DOHH2 (cell line): ENCODE data around the gene PAIP1.

Source experiments
- H3F3A ChIP-seq: fragments of 200-600 bp; sonication (generic), shearing (Covaris generic); 2 replicates; pipeline ENCODE4 v1.6.0; 2016; ENCODE audit warnings: antibody characterized with exemption, mild to moderate bottlenecking; ENCODE audit not compliant: control insufficient read depth, insufficient read depth
- H3K27ac ChIP-seq: fragments of 200-600 bp; sonication (generic); 2 replicates; pipeline ENCODE4 v1.5.1; 2014; ENCODE audit warnings: low read depth, mild to moderate bottlenecking, low read length, moderate library complexity
- H3K27me3 ChIP-seq: fragments of 200-600 bp; sonication (generic); 2 replicates; pipeline ENCODE4 v1.6.1; 2014; ENCODE audit warnings: mild to moderate bottlenecking, low read length, mixed read lengths; ENCODE audit not compliant: control insufficient read depth
- H3K36me3 ChIP-seq: fragments of 200-600 bp; sonication (generic); 2 replicates; pipeline ENCODE4 v1.6.1; 2014; ENCODE audit warnings: mild to moderate bottlenecking, low read length, moderate library complexity, mixed read lengths; ENCODE audit not compliant: control insufficient read depth
- H3K4me1 ChIP-seq: fragments of 200-600 bp; sonication (generic); 2 replicates; pipeline ENCODE4 v1.6.1; 2014; ENCODE audit warnings: mild to moderate bottlenecking, low read length, mixed read lengths; ENCODE audit not compliant: control insufficient read depth
- H3K4me2 ChIP-seq: fragments of 200-600 bp; sonication (generic); 2 replicates; pipeline ENCODE4 v1.6.0; 2014; ENCODE audit warnings: mild to moderate bottlenecking, low read length, moderate library complexity
- H3K4me3 ChIP-seq: fragments of 200-600 bp; sonication (generic); 2 replicates; pipeline ENCODE4 v1.5.1; 2014; ENCODE audit warnings: mild to moderate bottlenecking, low read length, mixed read lengths
- H3K79me2 ChIP-seq: fragments of 200-600 bp; sonication (generic); 2 replicates; pipeline ENCODE4 v1.6.1; 2014; ENCODE audit warnings: mild to moderate bottlenecking, low read length, mixed read lengths; ENCODE audit not compliant: control insufficient read depth
- H3K9me2 ChIP-seq: fragments of 200-600 bp; sonication (generic); replicated peaks from 2 replicates; pipeline ENCODE4 v1.6.1; 2014; ENCODE audit warnings: mild to moderate bottlenecking, low read length, mixed read lengths; ENCODE audit not compliant: control insufficient read depth
- H3K9me3 ChIP-seq: fragments of 200-600 bp; sonication (generic); 2 replicates; pipeline ENCODE4 v1.6.1; 2014; ENCODE audit warnings: antibody characterized with exemption, low read length, mixed read lengths; ENCODE audit not compliant: control insufficient read depth, insufficient read depth
- H4K20me1 ChIP-seq: fragments of 200-600 bp; sonication (generic); 2 replicates; pipeline ENCODE4 v1.6.0; 2014; ENCODE audit warnings: low read depth, mild to moderate bottlenecking, antibody characterized with exemption, low read length, moderate library complexity; ENCODE audit not compliant: control insufficient read depth, insufficient read depth
- EZH2phosphoT487 ChIP-seq: fragments of 200-600 bp; sonication (generic); IDR thresholded peaks from 2 replicates; pipeline ENCODE4 v1.6.1; 2017; ENCODE audit warnings: borderline replicate concordance, mild to moderate bottlenecking, antibody characterized with exemption, low read length, moderate library complexity, mixed read lengths
- TF ChIP-seq, protein P1 (sequence below): fragments of 200-600 bp; sonication (generic); IDR thresholded peaks from one replicate; pipeline ENCODE4 v1.5.1; 2014; ENCODE audit warnings: antibody characterized with exemption, mild to moderate bottlenecking, low read depth, low read length; ENCODE audit not compliant: poor library complexity, severe bottlenecking

Gene PAIP1

GRCh38 chr5:43536972-43537371 lies 19.9 kb downstream of the PAIP1 start:
- no peak overlapping the region for H3K4me3 ChIP-seq
- no peak for TF ChIP-seq EZH2phosphoT487
- TF ChIP-seq, protein P1, sequence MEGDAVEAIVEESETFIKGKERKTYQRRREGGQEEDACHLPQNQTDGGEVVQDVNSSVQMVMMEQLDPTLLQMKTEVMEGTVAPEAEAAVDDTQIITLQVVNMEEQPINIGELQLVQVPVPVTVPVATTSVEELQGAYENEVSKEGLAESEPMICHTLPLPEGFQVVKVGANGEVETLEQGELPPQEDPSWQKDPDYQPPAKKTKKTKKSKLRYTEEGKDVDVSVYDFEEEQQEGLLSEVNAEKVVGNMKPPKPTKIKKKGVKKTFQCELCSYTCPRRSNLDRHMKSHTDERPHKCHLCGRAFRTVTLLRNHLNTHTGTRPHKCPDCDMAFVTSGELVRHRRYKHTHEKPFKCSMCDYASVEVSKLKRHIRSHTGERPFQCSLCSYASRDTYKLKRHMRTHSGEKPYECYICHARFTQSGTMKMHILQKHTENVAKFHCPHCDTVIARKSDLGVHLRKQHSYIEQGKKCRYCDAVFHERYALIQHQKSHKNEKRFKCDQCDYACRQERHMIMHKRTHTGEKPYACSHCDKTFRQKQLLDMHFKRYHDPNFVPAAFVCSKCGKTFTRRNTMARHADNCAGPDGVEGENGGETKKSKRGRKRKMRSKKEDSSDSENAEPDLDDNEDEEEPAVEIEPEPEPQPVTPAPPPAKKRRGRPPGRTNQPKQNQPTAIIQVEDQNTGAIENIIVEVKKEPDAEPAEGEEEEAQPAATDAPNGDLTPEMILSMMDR, result no peak
- H3K27me3 ChIP-seq, result no peaks in the 10 kb centered on the region
- peaks cover 8% of the 10 kb centered on the region for H3F3A ChIP-seq
- no peak overlapping the region for H3K27ac ChIP-seq
- peaks cover 92% of the 10 kb centered on the region for H3K36me3 ChIP-seq
- peaks cover 7% of the 10 kb centered on the region for H3K4me1 ChIP-seq
- H4K20me1 ChIP-seq, result no peaks in the 10 kb centered on the region
- H3K9me2 ChIP-seq, result no peaks in the 10 kb centered on the region
- H3K4me2 ChIP-seq, result no peak overlapping the region
- peaks cover 8% of the 10 kb centered on the region for H3K79me2 ChIP-seq
- H3K9me3 ChIP-seq, result no peaks in the 10 kb centered on the region

- Histone ChIP-seq H3K79me2 (peaks cover 2% of the 10 kb centered on the region), H3K27me3 (no peaks in the 10 kb centered on the region), H3K4me1 (peaks cover 3% of the 10 kb centered on the region), H3K36me3 (peaks cover 95% of the 10 kb centered on the region), H3K9me2 (no peaks in the 10 kb centered on the region), H3K27ac (no peak overlapping the region), H3K4me2 (no peak overlapping the region), H3K4me3 (no peak overlapping the region), H3F3A (peaks cover 6% of the 10 kb centered on the region), H4K20me1 (no peaks in the 10 kb centered on the region), H3K9me3 (no peaks in the 10 kb centered on the region)
- TF ChIP-seq EZH2phosphoT487, result no peak
- TF ChIP-seq, protein P1, result no peak
Observed at GRCh38 chr5:43533646-43534045, 23.2 kb downstream of the PAIP1 start.

DNA sequence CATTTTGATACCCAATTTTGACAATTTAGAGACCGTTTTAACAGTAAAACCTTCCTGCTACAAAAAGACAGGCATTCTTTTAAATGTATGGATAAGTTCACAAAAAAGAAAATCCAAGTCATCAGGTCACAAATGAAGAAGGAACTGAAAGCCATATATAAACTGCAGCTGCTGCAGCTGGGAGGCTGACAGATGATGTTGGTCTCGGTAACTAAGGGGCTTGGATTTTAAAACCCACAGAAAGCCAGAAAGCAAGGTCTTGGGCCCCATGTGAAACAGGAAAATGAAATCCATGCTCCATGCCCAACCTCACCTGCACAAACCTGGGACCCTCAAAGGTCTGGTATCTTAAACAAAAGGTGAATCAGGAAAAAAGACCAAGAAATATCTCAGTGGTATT lies 26.2 kb downstream of the PAIP1 start:
- Histone ChIP-seq H3K9me2 (no peaks in the 10 kb centered on the region), H3K36me3 (peaks cover 83% of the 10 kb centered on the region), H4K20me1 (no peaks in the 10 kb centered on the region), H3K4me3 (no peak overlapping the region), H3K79me2 (no peaks in the 10 kb centered on the region), H3K9me3 (no peaks in the 10 kb centered on the region), H3K27ac (no peak overlapping the region), H3K27me3 (no peaks in the 10 kb centered on the region), H3K4me1 (no peaks in the 10 kb centered on the region), H3K4me2 (no peak overlapping the region), H3F3A (0 out of 2 replicates have a peak, but pooled peaks cover 6% of the 10 kb centered on the region)
- TF ChIP-seq, protein P1, result no peak
- TF ChIP-seq EZH2phosphoT487, result no peak
